PC-3 (cell line): ENCODE measurements around the gene UPB1. TPM values are rescaled to one million over a fixed set of nuclear protein-coding genes. Genes with fewer than 3 reads are reported as not detected.

Source experiments
- ATAC-seq: fragments of 200-7000 bp; cut with Tn5 transposase; 2 replicates; pipeline ENCODE4 v1.9.1; 2020; ENCODE audit warnings: mild to moderate bottlenecking, moderate library complexity
- BruUV-seq: library from RNA; stranded (reverse); fragments of 400-500 nt; replicated peaks from 2 replicates; lab custom pipeline; 2021; lab: Mats Ljungman, UMichigan
- CTCF ChIA-PET: fragments of 300-600 bp; sonication (Branson Sonifier 250); formaldehyde crosslinking; loops from one replicate; lab custom pipeline; 2022; ENCODE audit warnings: antibody characterized with exemption; lab: Charles Lee
- POLR2A ChIA-PET: fragments of 300-600 bp; sonication (Branson Sonifier 250); formaldehyde crosslinking; loops from one replicate; lab custom pipeline; 2022; ENCODE audit warnings: antibody characterized with exemption; ENCODE audit not compliant: unreplicated experiment; lab: Charles Lee
- DNase-seq: peaks from one replicate; pipeline ENCODE4 v3.0.0-alpha.2; 2015
- H2AFZ ChIP-seq: fragments of 300-600 bp; sonication (generic); 2 replicates; pipeline ENCODE4 v1.6.0; 2016; ENCODE audit warnings: antibody characterized with exemption, low read length
- H3F3A ChIP-seq: fragments of 300-600 bp; sonication (generic); one replicate; pipeline ENCODE4 v1.6.0; 2017; ENCODE audit warnings: antibody characterized with exemption, low read length, control low read depth, mild to moderate bottlenecking; ENCODE audit not compliant: unreplicated experiment
- H3K27ac ChIP-seq: fragments of 300-600 bp; sonication (generic); 2 replicates; pipeline ENCODE4 v1.5.1; 2016; ENCODE audit warnings: mild to moderate bottlenecking, low read length
- H3K27me3 ChIP-seq: fragments of 300-600 bp; sonication (generic); 2 replicates; pipeline ENCODE4 v1.6.1; 2016; ENCODE audit warnings: low read length, mixed read lengths
- H3K36me3 ChIP-seq: fragments of 300-600 bp; sonication (generic); 2 replicates; pipeline ENCODE4 v1.6.1; 2016; ENCODE audit warnings: low read depth, mixed run types, low read length, mixed read lengths
- H3K4me1 ChIP-seq: fragments of 300-600 bp; sonication (generic); 2 replicates; pipeline ENCODE4 v1.5.1; 2016; ENCODE audit warnings: low read length; ENCODE audit not compliant: insufficient read depth
- H3K4me2 ChIP-seq: fragments of 300-600 bp; sonication (generic); 2 replicates; pipeline ENCODE4 v1.6.0; 2016; ENCODE audit warnings: low read length
- H3K4me3 ChIP-seq: fragments of 300-600 bp; sonication (generic); 2 replicates; pipeline ENCODE4 v1.5.1; 2016; ENCODE audit warnings: mild to moderate bottlenecking, low read length, mixed read lengths
- H3K79me2 ChIP-seq: fragments of 300-600 bp; sonication (generic); 2 replicates; pipeline ENCODE4 v1.6.1; 2017; ENCODE audit warnings: low read length, mixed read lengths
- H3K9ac ChIP-seq: fragments of 300-600 bp; sonication (generic); 2 replicates; pipeline ENCODE4 v1.6.0; 2016; ENCODE audit warnings: mild to moderate bottlenecking, low read length
- H3K9me2 ChIP-seq: fragments of 300-600 bp; sonication (generic); replicated peaks from 2 replicates; pipeline ENCODE4 v1.6.1; 2016; ENCODE audit warnings: mixed run types, low read length, mixed read lengths
- H3K9me3 ChIP-seq: fragments of 300-600 bp; sonication (generic); 2 replicates; pipeline ENCODE4 v1.6.1; 2016; ENCODE audit warnings: low read length, mixed read lengths
- H4K20me1 ChIP-seq: fragments of 300-600 bp; sonication (generic); 2 replicates; pipeline ENCODE4 v1.6.1; 2016; ENCODE audit warnings: low read length, mixed read lengths
- CTCF ChIP-seq: fragments of 300-600 bp; sonication (generic); conservative IDR thresholded peaks from 2 replicates; pipeline ENCODE4 v1.5.1; 2017; ENCODE audit warnings: antibody characterized with exemption, low read depth, mild to moderate bottlenecking, low read length
- EZH2 ChIP-seq: fragments of 300-600 bp; sonication (generic); IDR thresholded peaks from one replicate; pipeline ENCODE4 v1.6.1; 2017; ENCODE audit warnings: antibody characterized with exemption, mild to moderate bottlenecking, low read length; ENCODE audit not compliant: unreplicated experiment
- EZH2phosphoT487 ChIP-seq: fragments of 300-600 bp; sonication (generic); IDR thresholded peaks from 2 replicates; pipeline ENCODE4 v1.6.1; 2018; ENCODE audit warnings: mild to moderate bottlenecking, antibody characterized with exemption, low read length, borderline replicate concordance
- intact Hi-C: fragments of 100-400 bp; cut with micrococcal nuclease; formaldehyde crosslinking; loops from 2 replicates; pipeline ENCODE4 v1.9.0; 2023
- total RNA-seq: library from RNA; depleted of rRNA; stranded (reverse); fragments of >200 nt; gene quantifications from 2 replicates; pipeline ENCODE4 v1.2.3, GENCODE V29; 2014; rRNA removed

UPB1 gene
- total RNA-seq, 1 experiment from 2014 or later: 0.29 TPM

GRCh38 chr22:24571266-24571665 is 76.1 kb downstream of the UPB1 start:
- Histone ChIP-seq H3K4me3 (no peak overlapping the region), H3K27me3 (no peaks in the 10 kb centered on the region), H3K4me1 (no peaks in the 10 kb centered on the region), H3K27ac (no peak overlapping the region), H3K9me3 (no peaks in the 10 kb centered on the region), H3K9ac (no peak overlapping the region), H3K36me3 (peaks cover 17% of the 10 kb centered on the region; the same call in 1 of the 2 replicates), H3K4me2 (no peak overlapping the region), H2AFZ (no peak overlapping the region), H3K79me2 (peaks cover 14% of the 10 kb centered on the region), H3F3A (no peaks in the 10 kb centered on the region), H3K9me2 (no peaks in the 10 kb centered on the region), H4K20me1 (0 out of 2 replicates have a peak, but pooled peaks cover 6% of the 10 kb centered on the region)
- ATAC-seq (no peak), DNase-seq (no peak)
- intact Hi-C loops: no loop called here
- ChIA-PET POLR2A (no interaction called here), CTCF (no interaction called here)
- TF ChIP-seq EZH2 (no peak), EZH2phosphoT487 (no peak), CTCF (no peak)
- BruUV-seq: no TSS peak

GRCh38 chr22:24576778-24577177 is 81.6 kb downstream of the UPB1 start:
- intact Hi-C loops: loop anchor here (1.0 kb wide), 1 partner anchor 12 kb away; no protein-coding TSS in a partner anchor
- peaks cover 11% of the 10 kb centered on the region for H3K4me1 ChIP-seq
- POLR2A ChIA-PET: no interaction called here
- H3F3A ChIP-seq: no peaks in the 10 kb centered on the region
- no peak overlapping the region for H3K4me2 ChIP-seq
- no peak for ATAC-seq
- BruUV-seq: no TSS peak
- peaks cover 6% of the 10 kb centered on the region; the same call in 1 of the 2 replicates for H3K36me3 ChIP-seq
- H3K79me2 ChIP-seq: no peaks in the 10 kb centered on the region
- CTCF ChIA-PET: no interaction called here
- H2AFZ ChIP-seq: no peak overlapping the region
- no peaks in the 10 kb centered on the region for H3K9me2 ChIP-seq
- 0 out of 2 replicates have a peak, but pooled peaks cover 4% of the 10 kb centered on the region for H4K20me1 ChIP-seq
- DNase-seq: no peak
- H3K27me3 ChIP-seq: no peaks in the 10 kb centered on the region
- TF ChIP-seq CTCF (no peak), EZH2 (no peak), EZH2phosphoT487 (no peak)
- H3K27ac ChIP-seq: no peak overlapping the region
- H3K9me3 ChIP-seq: no peaks in the 10 kb centered on the region
- no peak overlapping the region for H3K4me3 ChIP-seq
- no peak overlapping the region for H3K9ac ChIP-seq

Other genes starting within 250 kb of the UPB1 start
- 14.1 and 15.1 TPM in 2 replicates for gene SPECC1L, start 224.5 kb upstream of the UPB1 start, total RNA-seq
- gene ADORA2A, start 67.7 kb upstream of the UPB1 start, total RNA-seq: 0.92 and 1.7 TPM in 2 replicates
- 63.5 and 65.8 TPM in 2 replicates for gene GUCD1, start 59.8 kb downstream of the UPB1 start, total RNA-seq
- gene SNRPD3, start 60.7 kb downstream of the UPB1 start, total RNA-seq: 175 and 270 TPM in 2 replicates
- gene LRRC75B, start 97.7 kb downstream of the UPB1 start, total RNA-seq: 4.5 and 7.7 TPM in 2 replicates
- gene GGT1, start 107.9 kb downstream of the UPB1 start, total RNA-seq: 2.2 and 3.7 TPM in 2 replicates